ENCODE results near the gene LAMB3.

The LAMB3 gene

GRCh38 chr1:209659909-209660308 is 7.7 kb upstream of the LAMB3 start:
- no peaks in the 10 kb centered on the region for H3K36me3 ChIP-seq (ENCODE audit: control insufficient read depth, insufficient read depth, low read length)
- H3K4me3 ChIP-seq (ENCODE audit: extremely low read depth, insufficient read depth, low read length, poor library complexity, severe bottlenecking), result no peak overlapping the region
- 63% methylated on average over 3 of the region's 5 CpGs; no CpG with 5 or more reads in 1 of the 2 experiments for WGBS, 2 experiments (ENCODE audit: insufficient coverage in 2 of 2)
- no peak overlapping the region for H3K27ac ChIP-seq (ENCODE audit: low read depth, low read length, severe bottlenecking)
- no peaks in the 10 kb centered on the region for H3K9me3 ChIP-seq (ENCODE audit: control insufficient read depth, low read length)
- H3K4me1 ChIP-seq (ENCODE audit: control insufficient read depth, insufficient read depth, low read length, poor library complexity, severe bottlenecking), result peaks cover 3% of the 10 kb centered on the region

GRCh38 chr1:209657918-209658317 is 5.7 kb upstream of the LAMB3 start:
- H3K27ac ChIP-seq (ENCODE audit: low read depth, low read length, severe bottlenecking), result no peak overlapping the region
- no peaks in the 10 kb centered on the region for H3K9me3 ChIP-seq (ENCODE audit: control insufficient read depth, low read length)
- WGBS, 2 experiments (ENCODE audit: insufficient coverage in 2 of 2), result no CpG with 5 or more reads among the region's 5 CpGs
- no peak overlapping the region for H3K4me3 ChIP-seq (ENCODE audit: extremely low read depth, insufficient read depth, low read length, poor library complexity, severe bottlenecking)
- H3K36me3 ChIP-seq (ENCODE audit: control insufficient read depth, insufficient read depth, low read length), result no peaks in the 10 kb centered on the region
- peaks cover 3% of the 10 kb centered on the region for H3K4me1 ChIP-seq (ENCODE audit: control insufficient read depth, insufficient read depth, low read length, poor library complexity, severe bottlenecking)

- Histone ChIP-seq H3K9me3 (ENCODE audit: control insufficient read depth, low read length) (no peaks in the 10 kb centered on the region), H3K4me3 (ENCODE audit: extremely low read depth, insufficient read depth, low read length, poor library complexity, severe bottlenecking) (no peak overlapping the region), H3K36me3 (ENCODE audit: control insufficient read depth, insufficient read depth, low read length) (no peaks in the 10 kb centered on the region), H3K4me1 (ENCODE audit: control insufficient read depth, insufficient read depth, low read length, poor library complexity, severe bottlenecking) (peaks cover 3% of the 10 kb centered on the region), H3K27ac (ENCODE audit: low read depth, low read length, severe bottlenecking) (no peak overlapping the region)
- WGBS, 2 experiments (ENCODE audit: insufficient coverage in 2 of 2), result 75 to 94% methylated on average over 5 to 7 of the region's 9 CpGs
Observed at GRCh38 chr1:209657140-209657879, 5.1 kb upstream of the LAMB3 start.

- H3K27ac ChIP-seq (ENCODE audit: low read depth, low read length, severe bottlenecking), result no peak overlapping the region
Observed at GRCh38 chr1:209655411-209656231, 3.4 kb upstream of the LAMB3 start.

GRCh38 chr1:209653915-209654351 is 1.7 kb upstream of the LAMB3 start:
- WGBS, 2 experiments (ENCODE audit: insufficient coverage in 2 of 2), result 90 to 94% methylated on average over 5 of the region's 7 CpGs
- Histone ChIP-seq H3K4me1 (ENCODE audit: control insufficient read depth, insufficient read depth, low read length, poor library complexity, severe bottlenecking) (peaks cover 8% of the 10 kb centered on the region), H3K27ac (ENCODE audit: low read depth, low read length, severe bottlenecking) (no peak overlapping the region), H3K9me3 (ENCODE audit: control insufficient read depth, low read length) (no peaks in the 10 kb centered on the region), H3K36me3 (ENCODE audit: control insufficient read depth, insufficient read depth, low read length) (no peaks in the 10 kb centered on the region), H3K4me3 (ENCODE audit: extremely low read depth, insufficient read depth, low read length, poor library complexity, severe bottlenecking) (no peak overlapping the region)

More at GRCh38 chr1:209655411-209656231, 3.4 kb upstream of the LAMB3 start:
- H3K36me3 ChIP-seq (ENCODE audit: control insufficient read depth, insufficient read depth, low read length), result no peaks in the 10 kb centered on the region
- WGBS, 2 experiments (ENCODE audit: insufficient coverage in 2 of 2), result 85 to 91% methylated on average over 3 to 5 of the region's 9 CpGs
- no peaks in the 10 kb centered on the region for H3K9me3 ChIP-seq (ENCODE audit: control insufficient read depth, low read length)
- no peak overlapping the region for H3K4me3 ChIP-seq (ENCODE audit: extremely low read depth, insufficient read depth, low read length, poor library complexity, severe bottlenecking)
- H3K4me1 ChIP-seq (ENCODE audit: control insufficient read depth, insufficient read depth, low read length, poor library complexity, severe bottlenecking), result peaks cover 8% of the 10 kb centered on the region

GRCh38 chr1:209652873-209653401 is 712 bp upstream of the LAMB3 start:
- no peaks in the 10 kb centered on the region for H3K9me3 ChIP-seq (ENCODE audit: control insufficient read depth, low read length)
- H3K4me3 ChIP-seq (ENCODE audit: extremely low read depth, insufficient read depth, low read length, poor library complexity, severe bottlenecking), result no peak overlapping the region
- H3K36me3 ChIP-seq (ENCODE audit: control insufficient read depth, insufficient read depth, low read length), result no peaks in the 10 kb centered on the region
- H3K4me1 ChIP-seq (ENCODE audit: control insufficient read depth, insufficient read depth, low read length, poor library complexity, severe bottlenecking), result peaks cover 8% of the 10 kb centered on the region
- no peak overlapping the region for H3K27ac ChIP-seq (ENCODE audit: low read depth, low read length, severe bottlenecking)
- 77% methylated on average over 2 of the region's 3 CpGs; no CpG with 5 or more reads in 1 of the 2 experiments for WGBS, 2 experiments (ENCODE audit: insufficient coverage in 2 of 2)

GRCh38 chr1:209651138-209651587 is 1.1 kb downstream of the LAMB3 start:
- Histone ChIP-seq H3K4me1 (ENCODE audit: control insufficient read depth, insufficient read depth, low read length, poor library complexity, severe bottlenecking) (peaks cover 5% of the 10 kb centered on the region), H3K9me3 (ENCODE audit: control insufficient read depth, low read length) (no peaks in the 10 kb centered on the region), H3K36me3 (ENCODE audit: control insufficient read depth, insufficient read depth, low read length) (no peaks in the 10 kb centered on the region), H3K27ac (ENCODE audit: low read depth, low read length, severe bottlenecking) (no peak overlapping the region), H3K4me3 (ENCODE audit: extremely low read depth, insufficient read depth, low read length, poor library complexity, severe bottlenecking) (no peak overlapping the region)
- WGBS, 2 experiments (ENCODE audit: insufficient coverage in 2 of 2), result 68 to 73% methylated on average over 4 to 5 of the region's 5 CpGs

GRCh38 chr1:209650454-209650853 is 1.8 kb downstream of the LAMB3 start:
- Histone ChIP-seq H3K27ac (ENCODE audit: low read depth, low read length, severe bottlenecking) (no peak overlapping the region), H3K4me3 (ENCODE audit: extremely low read depth, insufficient read depth, low read length, poor library complexity, severe bottlenecking) (no peak overlapping the region)
- WGBS, 2 experiments (ENCODE audit: insufficient coverage in 2 of 2), result 100% methylated on average over 1 of the region's 1 CpG

GRCh38 chr1:209648931-209649776 is 3.1 kb downstream of the LAMB3 start:
- Histone ChIP-seq H3K27ac (ENCODE audit: low read depth, low read length, severe bottlenecking) (peak overlapping the region; percentile 13), H3K4me1 (ENCODE audit: control insufficient read depth, insufficient read depth, low read length, poor library complexity, severe bottlenecking) (peaks cover 5% of the 10 kb centered on the region), H3K36me3 (ENCODE audit: control insufficient read depth, insufficient read depth, low read length) (no peaks in the 10 kb centered on the region), H3K4me3 (ENCODE audit: extremely low read depth, insufficient read depth, low read length, poor library complexity, severe bottlenecking) (no peak overlapping the region), H3K9me3 (ENCODE audit: control insufficient read depth, low read length) (no peaks in the 10 kb centered on the region)
- 72 to 77% methylated on average over 1 to 2 of the region's 6 CpGs for WGBS, 2 experiments (ENCODE audit: insufficient coverage in 2 of 2)

More at GRCh38 chr1:209650454-209650853, 1.8 kb downstream of the LAMB3 start:
- H3K36me3 ChIP-seq (ENCODE audit: control insufficient read depth, insufficient read depth, low read length), result no peaks in the 10 kb centered on the region
- no peaks in the 10 kb centered on the region for H3K9me3 ChIP-seq (ENCODE audit: control insufficient read depth, low read length)
- H3K4me1 ChIP-seq (ENCODE audit: control insufficient read depth, insufficient read depth, low read length, poor library complexity, severe bottlenecking), result peaks cover 5% of the 10 kb centered on the region

- H3K9me3 ChIP-seq (ENCODE audit: control insufficient read depth, low read length), result no peaks in the 10 kb centered on the region
- no peaks in the 10 kb centered on the region for H3K36me3 ChIP-seq (ENCODE audit: control insufficient read depth, insufficient read depth, low read length)
- H3K27ac ChIP-seq (ENCODE audit: low read depth, low read length, severe bottlenecking), result no peak overlapping the region
- H3K4me3 ChIP-seq (ENCODE audit: extremely low read depth, insufficient read depth, low read length, poor library complexity, severe bottlenecking), result no peak overlapping the region
- H3K4me1 ChIP-seq (ENCODE audit: control insufficient read depth, insufficient read depth, low read length, poor library complexity, severe bottlenecking), result peaks cover 5% of the 10 kb centered on the region
Observed at GRCh38 chr1:209648346-209648745, 3.9 kb downstream of the LAMB3 start.
